GM12865 (cell line): Measurements from ENCODE around the gene KCNV2.

Source experiments
- DNase-seq: peaks from one replicate; pipeline ENCODE4 v3.0.0; 2010; ENCODE audit warnings: low read depth
- H3K4me3 ChIP-seq: 2 replicates; pipeline ENCODE4 v1.5.1; 2011; ENCODE audit warnings: mild to moderate bottlenecking, low read depth, low read length, control low read depth
- TF ChIP-seq, protein P1 (sequence below): IDR thresholded peaks from 2 replicates; pipeline ENCODE4 v1.5.1; 2011; ENCODE audit warnings: low read length, control low read depth, low read depth, inconsistent platforms; ENCODE audit not compliant: insufficient read depth; ENCODE audit errors: missing control alignments

Gene KCNV2

DNA sequence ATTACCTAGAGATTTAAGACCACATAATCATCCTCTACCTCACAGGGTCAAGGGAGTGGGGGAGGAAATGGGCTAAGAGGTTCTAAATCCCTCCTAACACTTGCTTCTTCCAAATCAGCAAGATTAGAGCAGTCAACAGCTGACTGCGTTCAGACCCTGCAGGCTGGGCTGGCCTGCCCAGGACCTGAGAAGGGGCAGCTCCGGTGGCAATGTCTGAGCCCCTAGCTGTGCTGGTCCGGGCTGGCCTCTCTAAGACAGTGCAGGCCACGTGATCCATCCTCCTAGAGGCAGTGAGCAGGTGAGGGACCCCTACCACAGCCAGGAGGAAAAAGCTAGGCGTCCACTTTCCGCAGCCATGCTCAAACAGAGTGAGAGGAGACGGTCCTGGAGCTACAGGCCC is at the start of gene KCNV2:
Gene KCNV2 (plus strand): TSS at position 126 of the 400 bp plus-strand sequence. CDS start 230 bp downstream, at position 356.
- H3K4me3 ChIP-seq = no peak within 1 kb of the TSS
- TF ChIP-seq, protein P1, sequence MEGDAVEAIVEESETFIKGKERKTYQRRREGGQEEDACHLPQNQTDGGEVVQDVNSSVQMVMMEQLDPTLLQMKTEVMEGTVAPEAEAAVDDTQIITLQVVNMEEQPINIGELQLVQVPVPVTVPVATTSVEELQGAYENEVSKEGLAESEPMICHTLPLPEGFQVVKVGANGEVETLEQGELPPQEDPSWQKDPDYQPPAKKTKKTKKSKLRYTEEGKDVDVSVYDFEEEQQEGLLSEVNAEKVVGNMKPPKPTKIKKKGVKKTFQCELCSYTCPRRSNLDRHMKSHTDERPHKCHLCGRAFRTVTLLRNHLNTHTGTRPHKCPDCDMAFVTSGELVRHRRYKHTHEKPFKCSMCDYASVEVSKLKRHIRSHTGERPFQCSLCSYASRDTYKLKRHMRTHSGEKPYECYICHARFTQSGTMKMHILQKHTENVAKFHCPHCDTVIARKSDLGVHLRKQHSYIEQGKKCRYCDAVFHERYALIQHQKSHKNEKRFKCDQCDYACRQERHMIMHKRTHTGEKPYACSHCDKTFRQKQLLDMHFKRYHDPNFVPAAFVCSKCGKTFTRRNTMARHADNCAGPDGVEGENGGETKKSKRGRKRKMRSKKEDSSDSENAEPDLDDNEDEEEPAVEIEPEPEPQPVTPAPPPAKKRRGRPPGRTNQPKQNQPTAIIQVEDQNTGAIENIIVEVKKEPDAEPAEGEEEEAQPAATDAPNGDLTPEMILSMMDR = no peak
- no peak for DNase-seq

- TF ChIP-seq, protein P1 = no peak
Observed at GRCh38 chr9:2673161-2673560, 44.1 kb upstream of the KCNV2 start.

DNA sequence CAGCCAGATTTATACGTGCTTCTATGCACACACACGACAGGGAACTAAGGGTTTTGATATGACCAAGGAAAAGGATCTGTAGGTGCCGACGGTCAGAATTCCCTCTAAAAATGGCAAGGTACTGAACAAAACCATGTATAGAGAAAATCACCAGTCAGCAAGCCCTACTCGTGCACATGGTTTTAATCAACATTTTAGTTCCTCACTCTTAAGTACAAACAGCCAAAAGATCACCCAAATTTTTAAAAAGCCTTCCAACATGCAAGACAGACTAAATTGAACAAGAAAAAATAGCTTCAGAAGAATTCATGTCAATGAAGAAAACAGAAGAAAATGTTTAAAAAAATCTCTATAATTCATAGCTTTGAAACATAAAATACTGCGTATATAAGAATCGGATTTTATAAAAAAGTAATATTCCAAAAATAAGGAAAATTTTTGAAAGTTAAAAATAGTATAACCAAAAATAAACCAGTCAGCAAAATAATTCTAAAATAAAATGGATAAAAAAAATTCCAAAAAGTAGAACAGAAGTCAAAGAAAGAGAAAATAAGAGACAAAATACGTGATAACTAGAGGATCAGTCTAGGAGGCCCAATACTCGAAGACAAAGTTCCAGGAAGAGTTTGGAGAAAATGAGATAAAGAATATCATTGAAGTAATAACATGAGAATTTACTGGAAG is 43.0 kb upstream of the KCNV2 start:
- DNase-seq = no peak
- TF ChIP-seq, protein P1 = no peak
- H3K4me3 ChIP-seq = no peak overlapping the region

More at GRCh38 chr9:2673161-2673560, 44.1 kb upstream of the KCNV2 start:
- H3K4me3 ChIP-seq = no peak overlapping the region
- no peak for DNase-seq

GRCh38 chr9:2675834-2676233 is 41.5 kb upstream of the KCNV2 start:
- H3K4me3 ChIP-seq = no peak overlapping the region
- DNase-seq = no peak
- TF ChIP-seq, protein P1 = no peak

DNA sequence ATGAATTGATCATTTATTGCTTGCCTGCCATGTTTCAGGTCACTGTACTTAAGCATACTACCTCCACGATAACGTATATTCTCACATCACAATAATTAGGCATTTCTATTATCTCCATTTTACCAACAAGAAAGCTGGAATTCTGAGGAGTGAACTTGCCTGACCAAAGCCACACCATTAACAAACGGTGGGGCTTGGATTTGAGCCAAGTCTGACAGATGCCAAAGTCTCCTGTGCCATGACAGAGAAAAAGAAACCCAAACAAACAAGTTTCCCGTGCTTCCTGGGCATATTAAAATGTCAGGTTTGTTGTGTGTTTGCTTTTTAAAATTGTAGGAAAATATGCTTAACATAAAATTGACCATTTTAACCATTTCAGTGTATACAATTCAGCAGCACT is 40.8 kb upstream of the KCNV2 start:
- no peak for DNase-seq
- TF ChIP-seq, protein P1 = no peak
- H3K4me3 ChIP-seq = no peak overlapping the region

DNA sequence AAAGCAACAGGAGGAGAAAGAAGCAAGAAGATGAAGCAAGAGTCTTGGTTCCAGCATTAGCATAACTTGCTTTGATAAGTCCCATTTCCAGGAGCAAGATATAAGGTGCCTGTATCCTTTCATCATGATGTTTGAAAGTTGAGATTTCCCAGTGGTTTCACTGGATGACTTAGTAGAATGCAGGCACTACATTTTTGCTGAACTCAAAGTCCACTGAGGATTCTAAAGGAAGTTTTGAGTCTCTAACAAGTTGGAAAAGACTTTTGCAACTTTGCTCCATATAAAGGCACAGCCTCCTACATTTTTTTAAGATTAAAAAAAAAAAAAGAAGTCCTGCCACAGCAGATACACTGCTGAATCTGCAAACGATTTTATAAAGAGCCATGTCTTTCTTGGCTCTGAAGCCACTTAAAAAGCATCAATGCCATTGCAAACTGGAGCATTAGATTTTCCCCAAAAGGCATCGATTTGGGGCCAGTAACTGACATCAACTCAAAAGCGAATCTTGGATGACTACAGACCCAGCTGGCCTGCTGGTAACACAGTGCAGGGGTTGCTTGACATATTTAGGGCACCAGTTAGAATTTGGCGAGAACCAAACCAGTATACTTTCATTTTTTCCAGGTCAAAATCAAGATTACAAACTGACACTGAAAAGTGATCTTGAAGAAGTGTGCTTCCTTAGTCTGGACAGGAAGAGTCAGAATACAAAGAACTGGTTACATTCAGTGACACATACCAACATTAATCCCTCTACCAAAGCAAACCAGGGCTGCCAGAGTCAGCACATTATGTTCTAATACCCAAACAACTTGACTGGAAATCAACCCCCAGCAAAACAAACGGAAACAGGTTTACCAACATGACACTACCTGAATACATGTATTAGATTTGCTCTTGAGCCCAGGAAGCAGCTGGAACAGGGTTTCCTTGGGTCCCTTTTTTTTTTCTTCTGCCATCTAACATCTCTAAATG is 39.1 kb upstream of the KCNV2 start:
- TF ChIP-seq, protein P1 = no peak
- DNase-seq = no peak
- H3K4me3 ChIP-seq = no peak overlapping the region
